Measurements from ENCODE around the gene CHRNB1. TPM values are rescaled to one million over a fixed set of nuclear protein-coding genes. Genes with fewer than 3 reads are reported as not detected.
"Not testable (repeated sequence)": the region's sequence is repeated elsewhere in the genome, so short reads cannot be mapped to it uniquely, and the experiment has no call there.

CHRNB1 gene
- total RNA-seq, 1 donor from 2014 or later = 5.9 TPM

GRCh38 chr17:7481842-7482741, 37.2 kb downstream of the CHRNB1 start:
- DNase-seq; ATAC-seq (ENCODE audit: low read depth); H3K27me3 Mint-ChIP-seq; H3K9me3 Mint-ChIP-seq: not testable (repeated sequence)
- POLR2A ChIA-PET = interaction anchor here (0.7 to 4.6 kb wide), 8 partner anchors 27 to 708 kb away, joined by 3 to 42 read pairs (median 4); partner anchors contain the start of genes MPDU1, TMEM102, TMEM256 and TP53
- Mint-ChIP-seq H3K4me1 (peaks cover 71% of the 10 kb centered on the region), H3K4me3 (peak overlapping the region; percentile 98), H3K36me3 (ENCODE audit: low read depth) (peaks cover 28% of the 10 kb centered on the region), H3K27ac (peak overlapping the region; percentile 100)
- intact Hi-C loops (cut with micrococcal nuclease) = loop anchor here (5.0 kb wide), 1 partner anchor 230 kb away; the partner anchor contains the start of genes CTDNEP1 and ELP5
- CTCF ChIA-PET = interaction anchor here (0.6 to 1.3 kb wide), 2 partner anchors 34 to 46 kb away, joined by 3 to 4 read pairs; no protein-coding TSS in a partner anchor

GRCh38 chr17:7482742-7483088, 37.9 kb downstream of the CHRNB1 start:
- intact Hi-C loops (cut with micrococcal nuclease) = loop anchor here (5.0 kb wide), 1 partner anchor 230 kb away; the partner anchor contains the start of genes CTDNEP1 and ELP5
- DNase-seq; H3K27me3 Mint-ChIP-seq; CTCF ChIA-PET; H3K9me3 Mint-ChIP-seq; ATAC-seq (ENCODE audit: low read depth): not testable (repeated sequence)
- Mint-ChIP-seq H3K4me3 (peak overlapping the region; percentile 98), H3K27ac (peak overlapping the region; percentile 100), H3K36me3 (ENCODE audit: low read depth) (peaks cover 34% of the 10 kb centered on the region), H3K4me1 (peaks cover 71% of the 10 kb centered on the region)
- POLR2A ChIA-PET = interaction anchor here (1.3 to 5.0 kb wide), 10 partner anchors 42 to 447 kb away, joined by 4 to 87 read pairs (median 20); partner anchors contain the start of genes CD68, FGF11, MPDU1 and SLC16A13

- Mint-ChIP-seq H3K4me3 (peak overlapping the region; percentile 98), H3K36me3 (ENCODE audit: low read depth) (peaks cover 37% of the 10 kb centered on the region), H3K9me3 (no peaks in the 10 kb centered on the region), H3K27me3 (no peaks in the 10 kb centered on the region), H3K27ac (peak overlapping the region; percentile 100), H3K4me1 (peaks cover 67% of the 10 kb centered on the region)
- intact Hi-C loops (cut with micrococcal nuclease) = loop anchor here (1.0 to 5.0 kb wide), 16 partner anchors 28 to 359 kb away; partner anchors contain the start of genes CTDNEP1, EIF5A, ELP5 and NEURL4
- DNase-seq = peak; percentile 85
- POLR2A ChIA-PET = interaction anchor here (0.6 to 5.0 kb wide), 65 partner anchors 8 to 1339 kb away, joined by 3 to 87 read pairs (median 5); partner anchors contain the start of genes ACAP1, CD68, CHRNB1 and CTDNEP1
- CTCF ChIA-PET = no interaction called here
- TF ChIP-seq, protein P1, sequence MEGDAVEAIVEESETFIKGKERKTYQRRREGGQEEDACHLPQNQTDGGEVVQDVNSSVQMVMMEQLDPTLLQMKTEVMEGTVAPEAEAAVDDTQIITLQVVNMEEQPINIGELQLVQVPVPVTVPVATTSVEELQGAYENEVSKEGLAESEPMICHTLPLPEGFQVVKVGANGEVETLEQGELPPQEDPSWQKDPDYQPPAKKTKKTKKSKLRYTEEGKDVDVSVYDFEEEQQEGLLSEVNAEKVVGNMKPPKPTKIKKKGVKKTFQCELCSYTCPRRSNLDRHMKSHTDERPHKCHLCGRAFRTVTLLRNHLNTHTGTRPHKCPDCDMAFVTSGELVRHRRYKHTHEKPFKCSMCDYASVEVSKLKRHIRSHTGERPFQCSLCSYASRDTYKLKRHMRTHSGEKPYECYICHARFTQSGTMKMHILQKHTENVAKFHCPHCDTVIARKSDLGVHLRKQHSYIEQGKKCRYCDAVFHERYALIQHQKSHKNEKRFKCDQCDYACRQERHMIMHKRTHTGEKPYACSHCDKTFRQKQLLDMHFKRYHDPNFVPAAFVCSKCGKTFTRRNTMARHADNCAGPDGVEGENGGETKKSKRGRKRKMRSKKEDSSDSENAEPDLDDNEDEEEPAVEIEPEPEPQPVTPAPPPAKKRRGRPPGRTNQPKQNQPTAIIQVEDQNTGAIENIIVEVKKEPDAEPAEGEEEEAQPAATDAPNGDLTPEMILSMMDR (IDR thresholded peaks at IDR 0.05) = no peak
- peak; percentile 59 for ATAC-seq (ENCODE audit: low read depth)
Measured at GRCh38 chr17:7483255-7484066, 38.6 kb downstream of the CHRNB1 start.

- Mint-ChIP-seq H3K27me3 (no peaks in the 10 kb centered on the region), H3K36me3 (ENCODE audit: low read depth) (peaks cover 44% of the 10 kb centered on the region), H3K4me1 (peaks cover 69% of the 10 kb centered on the region), H3K4me3 (peak within 1 kb of the TSS; percentile 98), H3K9me3 (no peaks in the 10 kb centered on the region), H3K27ac (peak within 1 kb of the TSS; percentile 100)
- intact Hi-C loops (cut with micrococcal nuclease) = loop anchor here (1.0 to 5.0 kb wide), 16 partner anchors 29 to 359 kb away; partner anchors contain the start of genes CTDNEP1, EIF5A, ELP5 and NEURL4
- peak; percentile 66 for ATAC-seq (ENCODE audit: low read depth)
- TF ChIP-seq, protein P1 (IDR thresholded peaks at IDR 0.05) = no peak
- peak; percentile 99 for DNase-seq
- ChIA-PET CTCF (interaction anchor here (0.9 to 2.4 kb wide), 3 partner anchors 39 to 76 kb away, joined by 3 to 10 read pairs (median 3); no protein-coding TSS in a partner anchor), POLR2A (interaction anchor here (0.6 to 5.0 kb wide), 67 partner anchors 8 to 1338 kb away, joined by 3 to 87 read pairs (median 5); partner anchors contain the start of genes ACAP1, CD68, CHRNB1 and CTC1)
Measured at GRCh38 chr17:7484067-7484918, 39.4 kb downstream of the CHRNB1 start, which contains the start of gene POLR2A. Gene POLR2A (plus strand): TSS chr17:7484366.

GRCh38 chr17:7484919-7485377, 40.1 kb downstream of the CHRNB1 start:
- ChIA-PET POLR2A (interaction anchor here (0.6 to 5.0 kb wide), 47 partner anchors 8 to 763 kb away, joined by 3 to 87 read pairs (median 6); partner anchors contain the start of genes ACAP1, CHRNB1, CTC1 and CTDNEP1), CTCF (interaction anchor here (0.9 to 2.4 kb wide), 4 partner anchors 40 to 129 kb away, joined by 3 to 10 read pairs (median 5); no protein-coding TSS in a partner anchor)
- intact Hi-C loops (cut with micrococcal nuclease) = loop anchor here (1.0 to 5.0 kb wide), 16 partner anchors 30 to 358 kb away; partner anchors contain the start of genes CTDNEP1, EIF5A, ELP5 and NEURL4
- DNase-seq (no peak), ATAC-seq (ENCODE audit: low read depth) (no peak)
- H3K9me3 Mint-ChIP-seq = no peaks in the 10 kb centered on the region
- TF ChIP-seq, protein P1 (IDR thresholded peaks at IDR 0.05) = no peak
- H3K27me3 Mint-ChIP-seq = no peaks in the 10 kb centered on the region
- peaks cover 73% of the 10 kb centered on the region for H3K4me1 Mint-ChIP-seq
- H3K27ac Mint-ChIP-seq = peak overlapping the region; percentile 100
- H3K4me3 Mint-ChIP-seq = peak overlapping the region; percentile 98
- peaks cover 49% of the 10 kb centered on the region for H3K36me3 Mint-ChIP-seq (ENCODE audit: low read depth)
